HEK293 (cell line): ENCODE data around the gene SCP2D1.

ENCODE experiments used
- CTCF ChIA-PET: fragments of 350-600 bp; formaldehyde crosslinking; extraction: SDS; loops from one replicate; lab custom pipeline; 2021; ENCODE audit warnings: antibody characterized with exemption; lab: Yijun Ruan, JAX
- POLR2A ChIA-PET: fragments of 300-600 bp; formaldehyde crosslinking; extraction: SDS; loops from one replicate; lab custom pipeline; 2020; ENCODE audit warnings: antibody characterized with exemption, inconsistent platforms; lab: Yijun Ruan, JAX
- H3K27ac ChIP-seq: fragments of 200-500 bp; sonication (Bioruptor generic); 2 replicates; pipeline ENCODE4 v1.5.1; 2014; ENCODE audit warnings: low read depth, low read length, control low read depth, inconsistent platforms; ENCODE audit errors: extremely low read depth
- H3K36me3 ChIP-seq, 2 experiments: fragments of 200-500 bp in 1 of 2; sonication (Bioruptor generic) in 1 of 2; 1 replicate in 1 of 2; 2 replicates in 1 of 2; pipeline ENCODE4 v1.5.1; 2014 to 2017; ENCODE audit warnings: inconsistent platforms in 2 of 2, low read length in 2 of 2; ENCODE audit not compliant: control insufficient read depth in 2 of 2, insufficient read depth in 1 of 2
- H3K4me1 ChIP-seq: fragments of 200-500 bp; sonication (Bioruptor generic); 2 replicates; pipeline ENCODE4 v1.5.1; 2014; ENCODE audit warnings: mild to moderate bottlenecking, low read length, inconsistent platforms; ENCODE audit not compliant: control insufficient read depth, insufficient read depth
- H3K4me3 ChIP-seq: 2 replicates; pipeline ENCODE4 v1.5.1; 2011; ENCODE audit warnings: low read depth, mild to moderate bottlenecking, control low read depth, low read length, moderate library complexity
- H3K9me3 ChIP-seq: fragments of 200-500 bp; sonication (Bioruptor generic); 2 replicates; pipeline ENCODE4 v1.5.1; 2014; ENCODE audit warnings: low read depth, low read length, inconsistent platforms; ENCODE audit not compliant: control insufficient read depth, insufficient read depth
- KLF1 ChIP-seq: fragments of 450-650 bp; formaldehyde crosslinking; IDR thresholded peaks from 2 replicates; pipeline ENCODE4 v1.5.1; 2016; ENCODE audit warnings: missing biosample characterization, missing genetic modification characterization
- KLF7 ChIP-seq: fragments of 450-650 bp; formaldehyde crosslinking; IDR thresholded peaks from 2 replicates; pipeline ENCODE4 v1.5.1; 2016; ENCODE audit warnings: missing biosample characterization, missing genetic modification characterization, borderline replicate concordance
- KLF9 ChIP-seq: fragments of 450-650 bp; formaldehyde crosslinking; IDR thresholded peaks from 2 replicates; pipeline ENCODE4 v1.5.1; 2016; ENCODE audit warnings: missing biosample characterization, missing genetic modification characterization, low read depth
- ZBTB1 ChIP-seq: fragments of 450-650 bp; formaldehyde crosslinking; IDR thresholded peaks from 2 replicates; pipeline ENCODE4 v1.5.1; 2016; ENCODE audit warnings: missing biosample characterization, missing genetic modification characterization
- ZNF132 ChIP-seq: fragments of 450-650 bp; formaldehyde crosslinking; IDR thresholded peaks from 2 replicates; pipeline ENCODE4 v1.5.1; 2017; ENCODE audit warnings: missing biosample characterization, missing genetic modification characterization, borderline replicate concordance
- ZNF133 ChIP-seq: fragments of 450-650 bp; formaldehyde crosslinking; IDR thresholded peaks from 2 replicates; pipeline ENCODE4 v1.5.1; 2016; ENCODE audit warnings: missing biosample characterization, missing genetic modification characterization
- ZNF174 ChIP-seq: fragments of 450-650 bp; formaldehyde crosslinking; IDR thresholded peaks from 2 replicates; pipeline ENCODE4 v1.5.0; 2017; ENCODE audit warnings: missing biosample characterization, mild to moderate bottlenecking, missing genetic modification characterization
- ZNF202 ChIP-seq: fragments of 450-650 bp; formaldehyde crosslinking; IDR thresholded peaks from 2 replicates; pipeline ENCODE4 v1.5.1; 2016; ENCODE audit warnings: missing biosample characterization, missing genetic modification characterization, borderline replicate concordance
- ZNF416 ChIP-seq: fragments of 450-650 bp; formaldehyde crosslinking; IDR thresholded peaks from 2 replicates; pipeline ENCODE4 v1.5.1; 2016; ENCODE audit warnings: missing biosample characterization, missing genetic modification characterization
- ZNF48 ChIP-seq: fragments of 450-650 bp; formaldehyde crosslinking; IDR thresholded peaks from 2 replicates; pipeline ENCODE4 v1.5.1; 2016; ENCODE audit warnings: missing biosample characterization, missing genetic modification characterization
- ZNF514 ChIP-seq: fragments of 450-650 bp; formaldehyde crosslinking; IDR thresholded peaks from 2 replicates; pipeline ENCODE4 v1.5.1; 2016; ENCODE audit warnings: missing biosample characterization, missing genetic modification characterization
- ZNF654 ChIP-seq: fragments of 450-650 bp; formaldehyde crosslinking; IDR thresholded peaks from 2 replicates; pipeline ENCODE4 v1.5.1; 2016; ENCODE audit warnings: low read depth, missing biosample characterization, missing genetic modification characterization
- TF ChIP-seq, protein P1 (sequence below): fragments of 450-650 bp; formaldehyde crosslinking; IDR thresholded peaks from 2 replicates; pipeline ENCODE4 v1.5.1; 2016; ENCODE audit warnings: missing biosample characterization, missing genetic modification characterization, low read depth
- TF ChIP-seq, protein P2 (sequence below): fragments of 450-650 bp; formaldehyde crosslinking; IDR thresholded peaks from 2 replicates; pipeline ENCODE4 v1.5.1; 2017; ENCODE audit warnings: missing biosample characterization, missing genetic modification characterization
- TF ChIP-seq, protein P3 (sequence below): fragments of 450-650 bp; formaldehyde crosslinking; IDR thresholded peaks from 2 replicates; pipeline ENCODE4 v1.5.1; 2016; ENCODE audit warnings: missing biosample characterization, missing genetic modification characterization, borderline replicate concordance

Gene SCP2D1

DNA sequence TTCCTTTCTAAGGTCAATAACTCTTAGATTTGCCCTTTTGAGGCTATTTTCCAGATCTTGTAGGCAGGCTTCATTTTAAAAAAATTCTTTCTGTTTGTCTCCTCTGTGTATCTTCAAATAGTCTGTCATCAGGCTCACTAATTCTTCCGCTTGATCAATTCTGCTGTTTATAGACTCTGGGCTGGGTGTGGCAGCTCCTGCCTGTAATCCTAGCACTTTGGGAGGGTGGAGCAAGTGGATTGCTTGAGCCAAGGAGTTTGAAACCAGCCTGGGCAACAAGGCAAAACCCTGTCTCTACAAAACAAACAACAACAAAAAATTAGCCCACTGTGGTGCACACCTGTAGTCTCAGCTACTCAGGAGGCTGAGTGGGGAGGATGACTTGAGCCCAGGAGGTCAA is 40.0 kb upstream of the SCP2D1 start:
- H3K36me3 ChIP-seq, result no peaks in the 10 kb centered on the region
- H3K4me3 ChIP-seq, result no peak overlapping the region
- no peaks in the 10 kb centered on the region for H3K9me3 ChIP-seq
- POLR2A ChIA-PET, result no interaction called here
- CTCF ChIA-PET, result interaction anchor here (0.7 kb wide), 1 partner anchor 54 kb away, joined by 3 read pairs; no protein-coding TSS in a partner anchor
- H3K4me1 ChIP-seq, result no peaks in the 10 kb centered on the region
- H3K27ac ChIP-seq, result no peak overlapping the region
- TF ChIP-seq ZNF416 (tag by site-specific recombination), result no peak
- 0 out of 2 replicates have a peak, but pooled peaks have one; percentile 39 for TF ChIP-seq KLF9 (tag by site-specific recombination)
- TF ChIP-seq KLF7 (tag by site-specific recombination), result 0 out of 2 replicates have a peak, but pooled peaks have one; percentile 33
- TF ChIP-seq KLF1 (tag by site-specific recombination), result peak; percentile 94
- TF ChIP-seq, all 188 proteins: peak for 3

DNA sequence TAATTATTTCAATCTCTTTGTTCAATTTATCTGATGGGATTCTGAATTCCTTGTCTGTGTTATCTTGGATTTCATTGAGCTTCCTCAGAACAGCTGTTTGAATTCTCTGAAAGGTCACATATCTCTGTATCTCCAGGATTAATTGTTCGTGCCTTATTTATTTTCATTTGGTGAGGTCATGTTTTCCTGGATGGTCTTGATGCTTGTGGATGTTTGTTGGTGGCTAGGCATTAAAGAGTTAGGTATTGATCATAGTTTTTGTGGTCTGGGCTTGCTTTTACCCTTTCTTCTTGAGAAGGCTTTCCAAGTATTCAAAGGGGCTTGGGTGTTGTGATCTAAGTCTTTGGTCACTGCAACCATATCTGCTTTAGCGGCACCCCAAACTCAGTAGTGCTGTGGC is 39.4 kb upstream of the SCP2D1 start:
- H3K36me3 ChIP-seq, result no peaks in the 10 kb centered on the region
- no peak for TF ChIP-seq ZBTB1
- TF ChIP-seq, protein P1, sequence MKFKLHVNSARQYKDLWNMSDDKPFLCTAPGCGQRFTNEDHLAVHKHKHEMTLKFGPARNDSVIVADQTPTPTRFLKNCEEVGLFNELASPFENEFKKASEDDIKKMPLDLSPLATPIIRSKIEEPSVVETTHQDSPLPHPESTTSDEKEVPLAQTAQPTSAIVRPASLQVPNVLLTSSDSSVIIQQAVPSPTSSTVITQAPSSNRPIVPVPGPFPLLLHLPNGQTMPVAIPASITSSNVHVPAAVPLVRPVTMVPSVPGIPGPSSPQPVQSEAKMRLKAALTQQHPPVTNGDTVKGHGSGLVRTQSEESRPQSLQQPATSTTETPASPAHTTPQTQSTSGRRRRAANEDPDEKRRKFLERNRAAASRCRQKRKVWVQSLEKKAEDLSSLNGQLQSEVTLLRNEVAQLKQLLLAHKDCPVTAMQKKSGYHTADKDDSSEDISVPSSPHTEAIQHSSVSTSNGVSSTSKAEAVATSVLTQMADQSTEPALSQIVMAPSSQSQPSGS, result 0 out of 2 replicates have a peak, but pooled peaks have one; percentile 17
- TF ChIP-seq, protein P2, sequence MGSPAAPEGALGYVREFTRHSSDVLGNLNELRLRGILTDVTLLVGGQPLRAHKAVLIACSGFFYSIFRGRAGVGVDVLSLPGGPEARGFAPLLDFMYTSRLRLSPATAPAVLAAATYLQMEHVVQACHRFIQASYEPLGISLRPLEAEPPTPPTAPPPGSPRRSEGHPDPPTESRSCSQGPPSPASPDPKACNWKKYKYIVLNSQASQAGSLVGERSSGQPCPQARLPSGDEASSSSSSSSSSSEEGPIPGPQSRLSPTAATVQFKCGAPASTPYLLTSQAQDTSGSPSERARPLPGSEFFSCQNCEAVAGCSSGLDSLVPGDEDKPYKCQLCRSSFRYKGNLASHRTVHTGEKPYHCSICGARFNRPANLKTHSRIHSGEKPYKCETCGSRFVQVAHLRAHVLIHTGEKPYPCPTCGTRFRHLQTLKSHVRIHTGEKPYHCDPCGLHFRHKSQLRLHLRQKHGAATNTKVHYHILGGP (tag by site-specific recombination), result peak; percentile 56; the same call in 1 of the 2 replicates
- no peak for TF ChIP-seq ZNF48 (tag by site-specific recombination)
- TF ChIP-seq, all 188 proteins: peak for 2
- no peaks in the 10 kb centered on the region for H3K9me3 ChIP-seq
- no peak overlapping the region for H3K4me3 ChIP-seq
- ChIA-PET POLR2A (no interaction called here), CTCF (no interaction called here)
- H3K27ac ChIP-seq, result no peak overlapping the region
- H3K4me1 ChIP-seq, result no peaks in the 10 kb centered on the region

DNA sequence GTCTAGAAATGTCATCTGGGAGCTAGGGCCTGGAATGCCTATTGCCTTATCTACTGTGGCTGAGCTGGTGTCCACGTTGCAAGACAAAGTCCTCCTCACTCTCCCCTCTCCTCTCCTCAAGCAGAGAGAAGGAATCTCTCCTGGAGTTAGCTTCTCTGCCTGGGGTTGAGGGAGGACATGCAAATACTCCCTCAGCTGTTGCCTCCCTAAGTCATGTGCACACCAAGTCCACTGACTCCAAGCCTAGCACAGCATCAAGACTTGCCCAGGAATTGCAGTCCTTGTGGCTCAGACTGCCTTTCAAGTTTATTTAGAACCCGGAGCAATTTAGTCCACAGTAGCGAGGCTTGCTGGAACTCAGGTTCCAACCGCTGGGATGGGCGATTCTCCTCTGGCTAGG is 38.0 kb upstream of the SCP2D1 start:
- Histone ChIP-seq H3K27ac (no peak overlapping the region), H3K4me3 (no peak overlapping the region), H3K36me3 (no peaks in the 10 kb centered on the region), H3K4me1 (no peaks in the 10 kb centered on the region), H3K9me3 (no peaks in the 10 kb centered on the region)
- TF ChIP-seq ZNF174 (tag by site-specific recombination) (no peak), KLF7 (tag by site-specific recombination) (no peak)
- ChIA-PET POLR2A (no interaction called here), CTCF (no interaction called here)

DNA sequence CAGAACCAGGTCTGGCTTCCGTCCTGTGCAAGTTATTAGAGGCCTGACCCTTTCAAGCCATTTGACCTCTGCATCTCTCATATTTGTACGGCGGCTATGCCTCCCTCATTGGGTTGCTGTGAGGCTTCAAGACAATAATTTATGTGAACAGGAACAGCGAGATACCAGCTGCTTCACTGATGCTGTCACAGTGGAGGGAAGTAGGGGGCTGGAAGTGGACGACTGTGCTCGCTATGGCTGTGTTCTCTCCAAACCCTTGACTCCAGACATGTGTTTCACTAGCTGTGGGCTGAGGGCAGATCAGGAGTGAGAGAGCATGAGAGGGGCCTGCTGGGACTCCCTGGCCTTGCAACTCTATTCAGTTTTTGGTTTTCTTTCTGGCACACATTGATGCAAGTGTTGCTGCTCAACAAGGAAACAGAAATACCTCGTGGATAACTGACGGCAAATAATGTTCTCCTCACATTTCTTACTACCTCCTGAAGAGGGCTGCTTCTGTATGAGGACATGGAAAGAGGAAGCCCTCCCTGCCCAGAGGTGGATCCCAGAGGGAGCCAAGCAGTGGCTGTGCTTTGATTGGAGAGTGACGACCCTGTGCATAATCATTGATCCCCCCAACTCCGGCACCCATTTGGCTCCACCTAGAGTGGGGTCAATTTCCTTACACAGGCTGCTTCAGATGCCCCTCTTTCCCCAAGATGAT is 34.7 kb upstream of the SCP2D1 start:
- ChIA-PET CTCF (no interaction called here), POLR2A (no interaction called here)
- H3K4me3 ChIP-seq, result no peak overlapping the region
- no peak overlapping the region for H3K27ac ChIP-seq
- no peaks in the 10 kb centered on the region for H3K36me3 ChIP-seq
- H3K4me1 ChIP-seq, result no peaks in the 10 kb centered on the region
- no peaks in the 10 kb centered on the region for H3K9me3 ChIP-seq
- TF ChIP-seq, protein P3, sequence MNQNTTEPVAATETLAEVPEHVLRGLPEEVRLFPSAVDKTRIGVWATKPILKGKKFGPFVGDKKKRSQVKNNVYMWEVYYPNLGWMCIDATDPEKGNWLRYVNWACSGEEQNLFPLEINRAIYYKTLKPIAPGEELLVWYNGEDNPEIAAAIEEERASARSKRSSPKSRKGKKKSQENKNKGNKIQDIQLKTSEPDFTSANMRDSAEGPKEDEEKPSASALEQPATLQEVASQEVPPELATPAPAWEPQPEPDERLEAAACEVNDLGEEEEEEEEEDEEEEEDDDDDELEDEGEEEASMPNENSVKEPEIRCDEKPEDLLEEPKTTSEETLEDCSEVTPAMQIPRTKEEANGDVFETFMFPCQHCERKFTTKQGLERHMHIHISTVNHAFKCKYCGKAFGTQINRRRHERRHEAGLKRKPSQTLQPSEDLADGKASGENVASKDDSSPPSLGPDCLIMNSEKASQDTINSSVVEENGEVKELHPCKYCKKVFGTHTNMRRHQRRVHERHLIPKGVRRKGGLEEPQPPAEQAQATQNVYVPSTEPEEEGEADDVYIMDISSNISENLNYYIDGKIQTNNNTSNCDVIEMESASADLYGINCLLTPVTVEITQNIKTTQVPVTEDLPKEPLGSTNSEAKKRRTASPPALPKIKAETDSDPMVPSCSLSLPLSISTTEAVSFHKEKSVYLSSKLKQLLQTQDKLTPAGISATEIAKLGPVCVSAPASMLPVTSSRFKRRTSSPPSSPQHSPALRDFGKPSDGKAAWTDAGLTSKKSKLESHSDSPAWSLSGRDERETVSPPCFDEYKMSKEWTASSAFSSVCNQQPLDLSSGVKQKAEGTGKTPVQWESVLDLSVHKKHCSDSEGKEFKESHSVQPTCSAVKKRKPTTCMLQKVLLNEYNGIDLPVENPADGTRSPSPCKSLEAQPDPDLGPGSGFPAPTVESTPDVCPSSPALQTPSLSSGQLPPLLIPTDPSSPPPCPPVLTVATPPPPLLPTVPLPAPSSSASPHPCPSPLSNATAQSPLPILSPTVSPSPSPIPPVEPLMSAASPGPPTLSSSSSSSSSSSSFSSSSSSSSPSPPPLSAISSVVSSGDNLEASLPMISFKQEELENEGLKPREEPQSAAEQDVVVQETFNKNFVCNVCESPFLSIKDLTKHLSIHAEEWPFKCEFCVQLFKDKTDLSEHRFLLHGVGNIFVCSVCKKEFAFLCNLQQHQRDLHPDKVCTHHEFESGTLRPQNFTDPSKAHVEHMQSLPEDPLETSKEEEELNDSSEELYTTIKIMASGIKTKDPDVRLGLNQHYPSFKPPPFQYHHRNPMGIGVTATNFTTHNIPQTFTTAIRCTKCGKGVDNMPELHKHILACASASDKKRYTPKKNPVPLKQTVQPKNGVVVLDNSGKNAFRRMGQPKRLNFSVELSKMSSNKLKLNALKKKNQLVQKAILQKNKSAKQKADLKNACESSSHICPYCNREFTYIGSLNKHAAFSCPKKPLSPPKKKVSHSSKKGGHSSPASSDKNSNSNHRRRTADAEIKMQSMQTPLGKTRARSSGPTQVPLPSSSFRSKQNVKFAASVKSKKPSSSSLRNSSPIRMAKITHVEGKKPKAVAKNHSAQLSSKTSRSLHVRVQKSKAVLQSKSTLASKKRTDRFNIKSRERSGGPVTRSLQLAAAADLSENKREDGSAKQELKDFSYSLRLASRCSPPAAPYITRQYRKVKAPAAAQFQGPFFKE (tag by site-specific recombination), result no peak
- TF ChIP-seq ZNF202 (tag by site-specific recombination) (no peak), ZNF133 (no peak), ZNF514 (tag by site-specific recombination) (no peak), KLF9 (tag by site-specific recombination) (no peak), ZNF654 (tag by site-specific recombination) (no peak), ZNF132 (tag by site-specific recombination) (no peak), ZBTB1 (no peak)
